Ammon's horn (tissue), 1 donor: ENCODE data around the gene COL5A1.
"Not testable (repeated sequence)": the region's sequence is repeated elsewhere in the genome, so short reads cannot be mapped to it uniquely, and the experiment has no call there.

Experiments
- DNase-seq: peaks from one replicate; pipeline ENCODE4 v3.0.0-alpha.2; 2016; ENCODE audit warnings: low spot score

Gene COL5A1

GRCh38 chr9:134837529-134837928, 195.9 kb downstream of the COL5A1 start:
- DNase-seq: no peak

GRCh38 chr9:134838651-134839454, 197.2 kb downstream of the COL5A1 start:
- no peak for DNase-seq

GRCh38 chr9:134839455-134840125, 198.0 kb downstream of the COL5A1 start:
- DNase-seq: no peak

- DNase-seq: no peak
Observed at GRCh38 chr9:134840511-134840910, 198.9 kb downstream of the COL5A1 start.

GRCh38 chr9:134841180-134841904, 199.7 kb downstream of the COL5A1 start:
- no peak for DNase-seq

- no peak for DNase-seq
Observed at GRCh38 chr9:134842321-134842720, 200.7 kb downstream of the COL5A1 start.

- no peak for DNase-seq
Observed at GRCh38 chr9:134843740-134844139, 202.1 kb downstream of the COL5A1 start.

- DNase-seq: no peak
Observed at GRCh38 chr9:134844821-134845220, 203.2 kb downstream of the COL5A1 start.

- no peak for DNase-seq
Observed at GRCh38 chr9:134846187-134846586, 204.6 kb downstream of the COL5A1 start.

GRCh38 chr9:134846699-134847098, 205.1 kb downstream of the COL5A1 start:
- no peak for DNase-seq

- DNase-seq: no peak
Observed at GRCh38 chr9:134847138-134847537, 205.5 kb downstream of the COL5A1 start.

- DNase-seq: no peak
Observed at GRCh38 chr9:134847752-134848432, 206.3 kb downstream of the COL5A1 start.

- DNase-seq: no peak
Observed at GRCh38 chr9:134848504-134848903, 206.9 kb downstream of the COL5A1 start.

- no peak for DNase-seq
Observed at GRCh38 chr9:134850611-134851010, 209.0 kb downstream of the COL5A1 start.

- DNase-seq: no peak
Observed at GRCh38 chr9:134851020-134851419, 209.4 kb downstream of the COL5A1 start.

- DNase-seq: no peak
Observed at GRCh38 chr9:134852906-134853654, 211.5 kb downstream of the COL5A1 start.

GRCh38 chr9:134853893-134854292, 212.3 kb downstream of the COL5A1 start:
- no peak for DNase-seq

- DNase-seq: no peak
Observed at GRCh38 chr9:134854541-134854981, 213.0 kb downstream of the COL5A1 start.

- DNase-seq: no peak
Observed at GRCh38 chr9:134855231-134855899, 213.8 kb downstream of the COL5A1 start.

GRCh38 chr9:134855900-134856377, 214.3 kb downstream of the COL5A1 start:
- DNase-seq: no peak

GRCh38 chr9:134857451-134857850, 215.8 kb downstream of the COL5A1 start:
- not testable (repeated sequence) for DNase-seq
